IMR-90 (cell line): ENCODE data around the gene IFNG-AS1. TPM values are rescaled to one million over a fixed set of nuclear protein-coding genes. Genes with fewer than 3 reads are reported as not detected.

Source experiments
- ATAC-seq: fragments of 200-7000 bp; cut with Tn5 transposase; 2 replicates; pipeline ENCODE4 v1.9.1; 2020; ENCODE audit warnings: low read depth, mild to moderate bottlenecking, moderate library complexity
- BruUV-seq: library from RNA; stranded (reverse); fragments of 400-500 nt; replicated peaks from 2 replicates; lab custom pipeline; 2021; lab: Mats Ljungman, UMichigan
- CTCF ChIA-PET: fragments of 300-600 bp; formaldehyde crosslinking; extraction: SDS; loops from one replicate; lab custom pipeline; 2021; ENCODE audit warnings: antibody characterized with exemption; lab: Yijun Ruan, JAX
- POLR2A ChIA-PET: fragments of 300-600 bp; sonication (Branson Sonifier 250); formaldehyde crosslinking; loops from one replicate; lab custom pipeline; 2022; ENCODE audit warnings: antibody characterized with exemption; ENCODE audit not compliant: unreplicated experiment; lab: Charles Lee
- DNase-seq: peaks from one replicate; pipeline ENCODE4 v3.0.0; 2013
- H2AFZ ChIP-seq: replicated peaks from 2 replicates; pipeline ENCODE3; 2013; ENCODE audit warnings: low read length, mild to moderate bottlenecking; ENCODE audit not compliant: poor library complexity
- H2AK5ac ChIP-seq: 2 replicates; pipeline ENCODE4 v1.6.1; 2013; ENCODE audit warnings: low read depth, low read length, inconsistent platforms
- H2AK9ac ChIP-seq: replicated peaks from 2 replicates; pipeline ENCODE3; 2013; ENCODE audit warnings: mild to moderate bottlenecking, low read depth, low read length, moderate library complexity; ENCODE audit not compliant: poor library complexity
- H2BK120ac ChIP-seq: 2 replicates; pipeline ENCODE4 v1.6.1; 2013; ENCODE audit warnings: low read depth, low read length, inconsistent platforms
- H2BK15ac ChIP-seq: 3 replicates; pipeline ENCODE4 v1.6.1; 2013; ENCODE audit warnings: low read depth, low read length, inconsistent platforms
- H2BK20ac ChIP-seq: 2 replicates; pipeline ENCODE4 v1.6.1; 2013; ENCODE audit warnings: low read depth, mild to moderate bottlenecking, inconsistent platforms, low read length, moderate library complexity
- H2BK5ac ChIP-seq: 2 replicates; pipeline ENCODE4 v1.6.1; 2013; ENCODE audit warnings: mild to moderate bottlenecking, low read depth, low read length, inconsistent platforms; ENCODE audit not compliant: poor library complexity, severe bottlenecking
- H3K14ac ChIP-seq: replicated peaks from 2 replicates; pipeline ENCODE4 v1.6.1; 2013; ENCODE audit warnings: low read depth, low read length, inconsistent platforms
- H3K18ac ChIP-seq: 2 replicates; pipeline ENCODE4 v1.6.1; 2013; ENCODE audit warnings: low read depth, low read length, control low read depth
- H3K23ac ChIP-seq: 2 replicates; pipeline ENCODE4 v1.6.1; 2013; ENCODE audit warnings: low read depth, low read length, inconsistent platforms
- H3K27ac ChIP-seq: 2 replicates; pipeline ENCODE4 v1.5.1; 2013; ENCODE audit warnings: mild to moderate bottlenecking, control low read depth, low read length; ENCODE audit not compliant: insufficient read depth
- H3K27me3 ChIP-seq: 2 replicates; pipeline ENCODE4 v1.6.1; 2013; ENCODE audit warnings: low read length; ENCODE audit not compliant: control insufficient read depth, insufficient read depth
- H3K36me3 ChIP-seq: 2 replicates; pipeline ENCODE4 v1.6.1; 2013; ENCODE audit warnings: low read length, mixed read lengths; ENCODE audit not compliant: control insufficient read depth, insufficient read depth
- H3K4ac ChIP-seq: 2 replicates; pipeline ENCODE4 v1.6.1; 2013; ENCODE audit warnings: low read depth, low read length, inconsistent platforms
- H3K4me1 ChIP-seq: 2 replicates; pipeline ENCODE4 v1.6.1; 2013; ENCODE audit warnings: low read length, mixed read lengths; ENCODE audit not compliant: control insufficient read depth, insufficient read depth
- H3K4me2 ChIP-seq: 2 replicates; pipeline ENCODE4 v1.6.1; 2013; ENCODE audit warnings: low read depth, mild to moderate bottlenecking, control low read depth, low read length, moderate library complexity
- H3K4me3 ChIP-seq: 2 replicates; pipeline ENCODE4 v1.5.1; 2013; ENCODE audit warnings: low read depth, mild to moderate bottlenecking, control low read depth, low read length, moderate library complexity; ENCODE audit not compliant: insufficient read depth
- H3K56ac ChIP-seq: 2 replicates; pipeline ENCODE4 v1.6.1; 2013; ENCODE audit warnings: low read length, inconsistent platforms; ENCODE audit not compliant: insufficient read depth; ENCODE audit errors: extremely low read depth
- H3K79me1 ChIP-seq, 2 experiments: 2 replicates each; pipeline ENCODE4 v1.6.1; 2013; ENCODE audit warnings: low read length in 2 of 2, inconsistent platforms in 1 of 2, low read depth in 1 of 2
- H3K9ac ChIP-seq: 2 replicates; pipeline ENCODE4 v1.6.1; 2013; ENCODE audit warnings: low read depth, low read length, control low read depth
- H3K9me1 ChIP-seq: 2 replicates; pipeline ENCODE4 v1.6.1; 2013; ENCODE audit warnings: low read length, inconsistent platforms; ENCODE audit not compliant: insufficient read depth
- H3K9me3 ChIP-seq: 2 replicates; pipeline ENCODE4 v1.6.1; 2013; ENCODE audit warnings: low read length; ENCODE audit not compliant: control insufficient read depth, insufficient read depth
- H4K20me1 ChIP-seq: 2 replicates; pipeline ENCODE4 v1.6.1; 2013; ENCODE audit warnings: low read length, inconsistent platforms; ENCODE audit not compliant: insufficient read depth
- H4K5ac ChIP-seq: 2 replicates; pipeline ENCODE4 v1.6.1; 2013; ENCODE audit warnings: mild to moderate bottlenecking, low read depth, low read length, control low read depth
- H4K8ac ChIP-seq, 2 experiments: 2 replicates each; pipeline ENCODE4 v1.6.1; 2013; ENCODE audit warnings: low read depth in 2 of 2, low read length in 2 of 2, control low read depth in 1 of 2, inconsistent platforms in 1 of 2
- H4K91ac ChIP-seq: 2 replicates; pipeline ENCODE4 v1.6.1; 2013; ENCODE audit warnings: low read depth, low read length, inconsistent platforms; ENCODE audit not compliant: insufficient read depth
- MAFK ChIP-seq: IDR thresholded peaks from 2 replicates; pipeline ENCODE4 v1.6.1; 2012; ENCODE audit warnings: low read depth, low read length, improper control_type of control experiment
- MAZ ChIP-seq: IDR thresholded peaks from 2 replicates; pipeline ENCODE4 v1.6.1; 2012; ENCODE audit warnings: low read depth, mild to moderate bottlenecking, low read length, improper control_type of control experiment, moderate library complexity, borderline replicate concordance
- WGBS, 2 experiments: methylation state at CpG; one replicate each; pipeline versions ENCODE4 v1.1.5 to v1.1.7; 2013; ENCODE audit warnings: missing lambda C conversion rate in 2 of 2; ENCODE audit not compliant: insufficient read length in 1 of 2; ENCODE audit errors: extremely low coverage in 2 of 2; 5-methylcytosine and 5-hydroxymethylcytosine counted together
- dilution Hi-C: fragments of 300-500 bp; cut with HindIII; formaldehyde crosslinking; loops from one replicate; pipeline ENCODE4 v1.14.3; 2018; ENCODE audit warnings: low sequenced_read_pairs; ENCODE audit not compliant: unreplicated experiment
- in situ Hi-C: fragments of 300-500 bp; cut with MboI; formaldehyde crosslinking; loops from 3 replicates; pipeline ENCODE4 v1.14.3; 2019; ENCODE audit warnings: low sequenced_read_pairs, inconsistent platforms, mixed read lengths
- intact Hi-C: fragments of 100-400 bp; cut with micrococcal nuclease; formaldehyde crosslinking; loops from 2 replicates; pipeline ENCODE4 v1.10.0; 2022
- polyA plus RNA-seq, 3 experiments: library from polyadenylated mRNA; depleted of rRNA; stranded (reverse); fragments of >200 nt; gene quantifications; 2 replicates each; pipeline ENCODE4 v1.2.3, GENCODE V29; 2012; ENCODE audit warnings: low replicate concordance in 1 of 3
- total RNA-seq: library from RNA; depleted of rRNA; stranded (reverse); fragments of >200 nt; gene quantifications from 2 replicates; pipeline ENCODE4 v1.2.3, GENCODE V29; 2012

Gene IFNG-AS1
- total and polyA plus RNA-seq, 2 of the 4 experiments (the other 2 are of a cell fraction), result not detected

DNA sequence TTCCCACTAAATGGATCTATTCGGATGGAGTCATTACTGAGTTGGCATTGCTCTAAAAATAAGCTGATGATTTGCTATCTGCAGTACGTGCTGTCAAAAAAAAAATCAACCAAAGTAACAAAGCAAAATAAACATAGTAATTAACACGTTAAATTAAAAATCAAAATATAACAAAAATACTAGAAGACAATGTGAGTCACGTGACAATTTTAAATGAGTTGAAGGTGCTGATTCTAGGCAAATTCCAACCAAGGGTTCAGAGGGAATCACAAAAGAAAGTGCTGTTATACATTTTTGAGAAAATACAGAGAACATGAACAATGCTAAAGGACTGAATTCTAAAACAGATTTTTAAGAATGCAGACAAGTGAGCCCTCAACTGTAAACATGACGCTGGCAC, 45.2 kb upstream of the IFNG-AS1 start:
- no peak for DNase-seq
- in situ Hi-C loops, result loop anchor here (5.0 to 10.0 kb wide), 3 partner anchors 292 to 587 kb away; no protein-coding TSS in a partner anchor
- Histone ChIP-seq H2AK5ac (no peak overlapping the region), H3K79me1 (no peaks in the 10 kb centered on the region), H3K36me3 (no peaks in the 10 kb centered on the region), H2BK15ac (no peak overlapping the region), H3K9ac (no peak overlapping the region), H3K4me1 (peaks cover 4% of the 10 kb centered on the region; the same call in 1 of the 2 replicates), H3K27ac (no peak overlapping the region), H3K23ac (no peak overlapping the region), H3K27me3 (peaks cover 2% of the 10 kb centered on the region; the same call in 1 of the 2 replicates), H4K8ac (no peak overlapping the region), H2AK9ac (no peak overlapping the region), H2AFZ (no peak overlapping the region), H4K20me1 (no peaks in the 10 kb centered on the region), H2BK5ac (no peak overlapping the region), H4K5ac (no peak overlapping the region), H3K9me1 (no peaks in the 10 kb centered on the region; the same call in 1 of the 2 replicates), H3K14ac (no peak overlapping the region), H3K18ac (no peak overlapping the region), H2BK120ac (no peak overlapping the region), H3K4me3 (no peak overlapping the region), H3K4me2 (no peak overlapping the region), H3K9me3 (no peaks in the 10 kb centered on the region), H4K91ac (no peak overlapping the region), H3K56ac (no peak overlapping the region), H3K4ac (no peak overlapping the region), H2BK20ac (no peak overlapping the region)
- no peak for ATAC-seq
- no peak for TF ChIP-seq MAFK
- TF ChIP-seq MAZ, result no peak
- 100% methylated on average over 1 of the region's 5 CpGs; no CpG with 5 or more reads in 1 of the 2 experiments for WGBS, 2 experiments
- intact Hi-C loops, result no loop called here
- no TSS peak for BruUV-seq
- POLR2A ChIA-PET, result no interaction called here
- dilution Hi-C loops, result no loop called here
- CTCF ChIA-PET, result no interaction called here
